ENCODE data around the gene HELQ. TPM values are rescaled to one million over a fixed set of nuclear protein-coding genes. Genes with fewer than 3 reads are reported as not detected.
"Not testable (repeated sequence)": the region's sequence is repeated elsewhere in the genome, so short reads cannot be mapped to it uniquely, and the experiment has no call there.

Gene HELQ
- total RNA-seq, 4 donors from 2014 or later = 2.6 to 19.1 (median 7.4) TPM

DNA sequence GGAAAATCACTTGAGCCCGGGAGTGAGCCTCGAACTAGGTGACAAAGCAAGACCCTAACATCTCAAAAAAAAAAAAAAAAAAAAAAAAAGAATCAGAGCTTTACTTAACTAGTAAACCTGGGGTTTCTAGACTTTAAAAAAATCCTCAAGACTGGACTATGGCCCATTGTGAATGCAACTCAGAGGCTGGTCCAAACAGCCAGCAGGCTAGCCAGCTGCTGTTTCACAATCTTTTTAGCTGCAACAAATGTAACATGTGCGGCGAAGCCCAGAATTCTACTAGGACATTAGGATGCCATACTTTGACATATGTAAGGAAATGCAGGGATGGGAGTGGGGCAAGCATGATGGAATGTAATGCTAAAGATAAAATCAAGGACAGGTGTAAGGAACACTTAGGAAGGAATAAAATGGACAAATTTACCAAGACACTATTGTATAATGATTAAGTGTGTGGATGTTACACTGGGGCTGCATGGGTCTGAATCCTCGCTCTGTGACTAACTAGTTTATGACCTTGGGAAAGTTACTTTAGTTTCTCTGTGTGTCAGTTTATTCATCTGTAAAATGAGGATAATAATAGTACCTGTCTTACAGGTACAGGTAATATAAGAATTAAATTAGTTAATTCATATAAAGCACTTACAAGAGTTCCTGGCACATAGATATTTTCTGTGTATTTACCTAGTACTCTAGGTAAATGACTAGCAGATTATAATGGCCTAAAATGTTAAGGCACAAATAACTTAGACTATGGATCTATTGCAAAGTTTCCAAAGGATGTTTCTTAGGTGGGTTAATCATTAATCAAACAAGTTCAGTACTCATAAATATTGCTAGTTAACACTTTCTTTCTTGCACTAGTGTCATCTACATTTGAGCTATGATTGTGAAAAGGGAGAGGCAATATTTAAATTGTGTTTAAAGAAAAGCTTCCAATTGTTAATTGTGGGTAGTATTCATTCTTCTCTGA is 49.5 kb downstream of the HELQ start:
- intact Hi-C loops (cut with DNase I; ENCODE audit: low total_unique reads) (no loop called here), in situ Hi-C loops (cut with MboI; ENCODE audit: low pct_ligation_motif_present in 1 of 4, low pct_unique_long_range_greater_than_20kb in 1 of 4, low sequenced_read_pairs in 3 of 4) (no loop called here)
- H3K9me3 ChIP-seq = no peaks in the 10 kb centered on the region
- H3K36me3 ChIP-seq = peaks cover 0 to 11% (median 5%) of the 10 kb centered on the region in 4 donors
- H3K27ac ChIP-seq = no peak overlapping the region
- H3K27me3 ChIP-seq = no peaks in the 10 kb centered on the region
- no peaks in the 10 kb centered on the region for H3K4me1 ChIP-seq
- H3K4me3 ChIP-seq = no peak overlapping the region
- no peak for DNase-seq
- 94 to 100% methylated on average over 3 to 5 of the region's 5 CpGs for WGBS, 2 donors (ENCODE audit: low coverage in 1 of 2)
- TF ChIP-seq POLR2A (IDR thresholded peaks at IDR 0.05) = no peak
- TF ChIP-seq, protein P1, sequence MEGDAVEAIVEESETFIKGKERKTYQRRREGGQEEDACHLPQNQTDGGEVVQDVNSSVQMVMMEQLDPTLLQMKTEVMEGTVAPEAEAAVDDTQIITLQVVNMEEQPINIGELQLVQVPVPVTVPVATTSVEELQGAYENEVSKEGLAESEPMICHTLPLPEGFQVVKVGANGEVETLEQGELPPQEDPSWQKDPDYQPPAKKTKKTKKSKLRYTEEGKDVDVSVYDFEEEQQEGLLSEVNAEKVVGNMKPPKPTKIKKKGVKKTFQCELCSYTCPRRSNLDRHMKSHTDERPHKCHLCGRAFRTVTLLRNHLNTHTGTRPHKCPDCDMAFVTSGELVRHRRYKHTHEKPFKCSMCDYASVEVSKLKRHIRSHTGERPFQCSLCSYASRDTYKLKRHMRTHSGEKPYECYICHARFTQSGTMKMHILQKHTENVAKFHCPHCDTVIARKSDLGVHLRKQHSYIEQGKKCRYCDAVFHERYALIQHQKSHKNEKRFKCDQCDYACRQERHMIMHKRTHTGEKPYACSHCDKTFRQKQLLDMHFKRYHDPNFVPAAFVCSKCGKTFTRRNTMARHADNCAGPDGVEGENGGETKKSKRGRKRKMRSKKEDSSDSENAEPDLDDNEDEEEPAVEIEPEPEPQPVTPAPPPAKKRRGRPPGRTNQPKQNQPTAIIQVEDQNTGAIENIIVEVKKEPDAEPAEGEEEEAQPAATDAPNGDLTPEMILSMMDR (IDR thresholded peaks at IDR 0.05) = no peak
- TF ChIP-seq EP300 (IDR thresholded peaks at IDR 0.05; ENCODE audit: low read depth) = no peak
- TF ChIP-seq POLR2AphosphoS5 (IDR thresholded peaks at IDR 0.05) = no peak

DNA sequence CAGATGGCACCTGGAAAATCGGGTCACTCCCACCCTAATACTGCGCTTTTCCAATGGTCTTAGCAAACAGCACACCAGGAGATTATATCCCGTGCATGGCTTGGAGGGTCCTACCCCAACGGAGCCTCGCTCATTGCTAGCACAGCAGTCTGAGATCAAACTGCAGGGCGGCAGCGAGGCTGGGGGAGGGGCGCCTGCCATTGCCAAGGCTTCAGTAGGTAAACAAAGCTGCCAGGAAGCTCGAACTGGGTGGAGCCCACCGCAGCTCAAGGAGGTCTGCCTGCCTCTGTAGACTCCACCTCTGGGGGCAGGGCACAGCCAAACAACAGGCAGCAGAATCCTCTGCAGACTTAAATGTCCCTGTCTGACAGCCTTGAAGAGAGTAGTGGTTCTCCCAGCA is 57.5 kb downstream of the HELQ start:
- in situ Hi-C loops (cut with MboI; ENCODE audit: low pct_ligation_motif_present in 1 of 4, low pct_unique_long_range_greater_than_20kb in 1 of 4, low sequenced_read_pairs in 3 of 4); H3K4me3 ChIP-seq; H3K4me1 ChIP-seq; intact Hi-C loops (cut with DNase I; ENCODE audit: low total_unique reads); H3K27me3 ChIP-seq; H3K36me3 ChIP-seq; DNase-seq; H3K27ac ChIP-seq; H3K9me3 ChIP-seq: not testable (repeated sequence)
- 91 to 100% methylated on average over 2 to 10 of the region's 10 CpGs for WGBS, 2 donors (ENCODE audit: low coverage in 1 of 2)

DNA sequence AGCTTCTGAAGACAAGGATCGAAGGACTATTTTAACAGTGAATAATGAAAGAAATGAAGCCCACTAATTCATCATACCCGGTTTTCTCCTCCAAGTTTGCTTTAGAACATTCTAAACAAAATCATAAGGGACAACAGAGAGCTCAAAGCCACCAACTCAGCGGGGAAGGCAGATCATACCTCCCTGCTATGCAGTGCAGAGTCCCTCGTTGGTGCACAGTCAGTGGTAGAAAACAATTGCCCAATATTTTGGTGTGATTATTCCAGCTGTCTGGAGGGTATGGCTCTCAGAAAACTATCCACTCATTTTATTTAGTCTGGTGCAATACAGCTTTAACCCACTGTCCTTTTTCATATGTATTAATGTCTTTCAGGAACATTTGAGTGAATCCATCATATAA is 61.7 kb downstream of the HELQ start:
- in situ Hi-C loops (cut with MboI; ENCODE audit: low pct_ligation_motif_present in 1 of 4, low pct_unique_long_range_greater_than_20kb in 1 of 4, low sequenced_read_pairs in 3 of 4) (no loop called here), intact Hi-C loops (cut with DNase I; ENCODE audit: low total_unique reads) (no loop called here)
- Histone ChIP-seq H3K9me3 (no peaks in the 10 kb centered on the region), H3K36me3 (no peaks in the 10 kb centered on the region), H3K27ac (no peak overlapping the region), H3K4me1 (no peaks in the 10 kb centered on the region), H3K4me3 (no peak overlapping the region), H3K27me3 (no peaks in the 10 kb centered on the region)
- WGBS, 2 donors (ENCODE audit: low coverage in 1 of 2) = 70 to 77% methylated on average over 2 to 4 of the region's 4 CpGs
- no peak for TF ChIP-seq POLR2A (IDR thresholded peaks at IDR 0.05)
- no peak for TF ChIP-seq EP300 (IDR thresholded peaks at IDR 0.05; ENCODE audit: low read depth)
- no peak for TF ChIP-seq POLR2AphosphoS5 (IDR thresholded peaks at IDR 0.05)
- TF ChIP-seq, protein P1 (IDR thresholded peaks at IDR 0.05) = no peak
- no peak for DNase-seq

DNA sequence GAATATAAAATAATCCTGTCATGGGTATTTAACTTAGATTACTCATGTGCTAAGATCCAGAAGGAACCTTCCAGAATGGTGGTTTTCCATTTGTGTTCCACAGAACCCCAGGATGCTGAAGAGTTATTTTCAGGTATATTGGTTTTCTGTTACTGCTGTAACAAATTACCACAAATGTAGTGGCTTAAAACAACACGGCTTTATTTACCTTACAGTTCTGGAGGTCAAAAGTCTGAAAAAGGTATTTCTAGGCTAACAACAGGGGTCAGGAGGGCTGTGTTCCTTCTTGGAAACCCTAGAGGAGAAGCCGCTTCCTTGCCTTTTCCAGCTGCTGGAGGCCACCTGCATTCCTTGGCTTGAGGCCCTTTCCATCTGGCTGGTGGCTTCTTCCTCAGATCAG is 63.1 kb downstream of the HELQ start:
- no peaks in the 10 kb centered on the region for H3K36me3 ChIP-seq
- no peak for DNase-seq
- H3K9me3 ChIP-seq = no peaks in the 10 kb centered on the region
- no peak overlapping the region for H3K4me3 ChIP-seq
- H3K4me1 ChIP-seq = no peaks in the 10 kb centered on the region
- H3K27ac ChIP-seq = no peak overlapping the region
- in situ Hi-C loops (cut with MboI; ENCODE audit: low pct_ligation_motif_present in 1 of 4, low pct_unique_long_range_greater_than_20kb in 1 of 4, low sequenced_read_pairs in 3 of 4) (no loop called here), intact Hi-C loops (cut with DNase I; ENCODE audit: low total_unique reads) (no loop called here)
- no peaks in the 10 kb centered on the region for H3K27me3 ChIP-seq
- WGBS, 2 donors (ENCODE audit: low coverage in 1 of 2) = 71 to 76% methylated on average over 1 to 2 of the region's 2 CpGs
- no peak for TF ChIP-seq EP300 (IDR thresholded peaks at IDR 0.05; ENCODE audit: low read depth)
- no peak for TF ChIP-seq POLR2AphosphoS5 (IDR thresholded peaks at IDR 0.05)
- TF ChIP-seq, protein P1 (IDR thresholded peaks at IDR 0.05) = no peak
- no peak for TF ChIP-seq POLR2A (IDR thresholded peaks at IDR 0.05)
